DMS 273 treated with DMSO at 0.1 percent for 48 hours (cell line): Measurements from ENCODE around the gene CCDC17.

Source experiments
- DNase-seq: peaks from one replicate; lab custom pipeline; 2025; lab: John Stamatoyannopoulos, UW

The CCDC17 gene

DNA sequence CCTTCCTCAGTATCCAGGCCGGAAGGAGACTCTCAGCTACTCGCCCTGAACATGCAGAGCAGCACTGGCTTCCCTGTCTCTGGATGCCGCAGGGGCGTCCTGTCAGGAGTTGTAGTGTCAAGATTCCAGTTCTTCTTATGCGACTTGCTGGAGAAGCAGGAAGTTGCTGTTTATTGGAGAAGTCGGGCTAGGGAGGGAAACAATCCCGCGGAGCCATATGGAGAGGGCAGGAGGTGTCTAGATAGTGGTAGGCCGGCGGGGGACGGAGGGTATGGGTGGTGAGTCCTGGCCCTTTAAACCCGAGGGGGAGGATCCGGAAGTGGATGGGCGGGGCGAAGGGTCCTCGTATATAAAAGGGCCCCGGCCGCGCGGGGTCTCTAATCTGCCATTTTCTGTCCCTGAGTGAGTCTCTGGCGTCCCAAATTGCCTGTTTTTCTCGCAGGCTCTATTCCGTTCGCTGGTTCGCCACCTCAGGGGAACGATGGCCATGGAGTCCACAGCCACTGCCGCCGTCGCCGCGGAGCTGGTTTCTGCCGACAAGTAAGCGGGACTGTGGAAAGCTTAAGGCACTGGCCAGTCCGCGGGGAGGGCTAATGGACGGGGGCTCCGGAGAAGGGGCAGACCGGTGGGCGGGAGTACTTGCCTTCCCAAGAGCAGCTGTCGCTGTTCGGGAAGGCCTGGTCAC lies 40.0 kb downstream of the CCDC17 start, which contains the start of gene NASP:
NASP (plus strand) TSS at position 376 of the 685 bp plus-strand sequence; CDS start at position 482, 106 bp downstream.
- peak; percentile 82 for DNase-seq

DNA sequence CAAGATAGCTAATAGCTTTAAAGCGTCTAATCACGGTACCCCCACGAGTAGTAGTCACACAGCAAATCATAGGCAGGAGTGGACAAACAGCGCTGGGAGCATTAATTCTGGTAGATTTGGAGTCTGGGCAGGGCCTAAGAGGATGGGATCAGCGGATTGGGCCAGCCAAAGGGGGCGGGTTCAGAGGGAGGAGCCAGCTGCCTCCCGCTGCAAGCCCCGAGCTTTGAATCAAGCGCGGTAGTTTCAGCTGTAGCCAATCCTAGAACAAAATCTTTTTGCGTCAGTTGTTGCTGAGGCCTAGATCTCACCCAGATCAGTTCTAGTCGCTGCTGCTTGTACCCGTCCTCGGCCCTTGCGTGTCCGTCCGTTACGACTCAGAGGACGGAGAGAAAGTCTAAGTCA lies 40.6 kb downstream of the CCDC17 start:
- DNase-seq = peak; percentile 97

GRCh38 chr1:45574105-45574626 lies 49.7 kb downstream of the CCDC17 start:
- DNase-seq = no peak

- no peak for DNase-seq
Measured at GRCh38 chr1:45573231-45573804, 50.5 kb downstream of the CCDC17 start.

- DNase-seq = no peak
Measured at GRCh38 chr1:45570631-45571030, 53.2 kb downstream of the CCDC17 start.
